GM12892 (cell line): ENCODE measurements around the gene MTHFS.

Experiments
- POLR2A ChIP-seq: IDR thresholded peaks from 2 replicates; pipeline ENCODE4 v1.6.1; 2011; ENCODE audit warnings: low read depth, low read length, control low read depth
- POLR2AphosphoS5 ChIP-seq: IDR thresholded peaks from 2 replicates; pipeline ENCODE4 v1.6.1; 2011; ENCODE audit warnings: low read depth, low read length, control low read depth

GRCh38 chr15:79943820-79944219, 47.0 kb upstream of the MTHFS start:
- TF ChIP-seq POLR2AphosphoS5 (no peak), POLR2A (no peak)
